WTC11 (cell line): ENCODE measurements around the gene C2CD2.

Experiments
- E2F4 ChIP-seq: sonication (generic); formaldehyde crosslinking; IDR thresholded peaks from 2 replicates; pipeline ENCODE4 v1.8.1; 2022; ENCODE audit warnings: low read depth, mild to moderate bottlenecking, moderate library complexity, missing genetic modification reagents, borderline replicate concordance
- NFE2L1 ChIP-seq: sonication (generic); formaldehyde crosslinking; IDR thresholded peaks from 2 replicates; pipeline ENCODE4 v1.8.1; 2023; ENCODE audit warnings: missing genetic modification reagents
- TCF7 ChIP-seq: sonication (generic); formaldehyde crosslinking; IDR thresholded peaks from 2 replicates; pipeline ENCODE4 v1.8.0; 2022; ENCODE audit warnings: mild to moderate bottlenecking, low read depth, missing genetic modification reagents, moderate library complexity
- ZNF232 ChIP-seq: sonication (generic); formaldehyde crosslinking; IDR thresholded peaks from 2 replicates; pipeline ENCODE4 v1.8.0; 2022; ENCODE audit warnings: mild to moderate bottlenecking, missing genetic modification reagents
- TF ChIP-seq, protein P1 (sequence below): fragments of 200-600 bp; IDR thresholded peaks from 2 replicates; pipeline ENCODE4 v1.8.0; 2022; ENCODE audit warnings: antibody characterized with exemption
- TF ChIP-seq, protein P2 (sequence below): sonication (generic); formaldehyde crosslinking; IDR thresholded peaks from 2 replicates; pipeline ENCODE4 v1.8.0; 2022; ENCODE audit warnings: mild to moderate bottlenecking, missing genetic modification reagents

DNA sequence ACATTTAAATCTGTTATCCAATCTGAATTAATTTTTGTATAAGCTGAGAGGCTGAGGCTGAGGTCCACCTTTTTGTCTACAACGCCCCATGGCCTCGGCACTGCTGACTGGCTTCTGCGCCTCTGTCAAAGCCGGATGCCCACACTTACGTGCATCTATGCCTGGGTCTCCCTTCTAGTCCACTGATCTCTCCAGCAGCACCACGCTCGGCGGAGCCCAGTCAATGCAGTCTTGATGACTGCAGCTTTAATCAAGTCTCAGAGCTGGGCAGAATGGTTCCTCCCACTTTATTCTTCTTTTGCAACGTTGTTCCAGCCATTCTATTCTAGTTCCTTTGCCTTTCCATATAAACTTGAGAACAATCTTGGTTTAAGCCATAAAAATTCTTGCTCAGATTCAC is 84.0 kb downstream of the C2CD2 start:
- TF ChIP-seq ZNF232 (CRISPR knock-in tag) (no peak), NFE2L1 (CRISPR knock-in tag) (no peak), TCF7 (CRISPR knock-in tag) (no peak), E2F4 (CRISPR knock-in tag) (no peak)
- TF ChIP-seq, protein P1, sequence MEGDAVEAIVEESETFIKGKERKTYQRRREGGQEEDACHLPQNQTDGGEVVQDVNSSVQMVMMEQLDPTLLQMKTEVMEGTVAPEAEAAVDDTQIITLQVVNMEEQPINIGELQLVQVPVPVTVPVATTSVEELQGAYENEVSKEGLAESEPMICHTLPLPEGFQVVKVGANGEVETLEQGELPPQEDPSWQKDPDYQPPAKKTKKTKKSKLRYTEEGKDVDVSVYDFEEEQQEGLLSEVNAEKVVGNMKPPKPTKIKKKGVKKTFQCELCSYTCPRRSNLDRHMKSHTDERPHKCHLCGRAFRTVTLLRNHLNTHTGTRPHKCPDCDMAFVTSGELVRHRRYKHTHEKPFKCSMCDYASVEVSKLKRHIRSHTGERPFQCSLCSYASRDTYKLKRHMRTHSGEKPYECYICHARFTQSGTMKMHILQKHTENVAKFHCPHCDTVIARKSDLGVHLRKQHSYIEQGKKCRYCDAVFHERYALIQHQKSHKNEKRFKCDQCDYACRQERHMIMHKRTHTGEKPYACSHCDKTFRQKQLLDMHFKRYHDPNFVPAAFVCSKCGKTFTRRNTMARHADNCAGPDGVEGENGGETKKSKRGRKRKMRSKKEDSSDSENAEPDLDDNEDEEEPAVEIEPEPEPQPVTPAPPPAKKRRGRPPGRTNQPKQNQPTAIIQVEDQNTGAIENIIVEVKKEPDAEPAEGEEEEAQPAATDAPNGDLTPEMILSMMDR: no peak
- TF ChIP-seq, protein P2, sequence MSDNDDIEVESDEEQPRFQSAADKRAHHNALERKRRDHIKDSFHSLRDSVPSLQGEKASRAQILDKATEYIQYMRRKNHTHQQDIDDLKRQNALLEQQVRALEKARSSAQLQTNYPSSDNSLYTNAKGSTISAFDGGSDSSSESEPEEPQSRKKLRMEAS (CRISPR knock-in tag): no peak
